Measurements from ENCODE around the gene TMEM74B. TPM values are rescaled to one million over a fixed set of nuclear protein-coding genes. Genes with fewer than 3 reads are reported as not detected.

The TMEM74B gene
- total and polyA plus RNA-seq, 12 donors: 1.5 to 17.5 (median 2.4) TPM

GRCh38 chr20:1198751-1199150 is 14.0 kb upstream of the TMEM74B start:
- no peaks in the 10 kb centered on the region for H3K36me3 ChIP-seq
- H3K4me3 ChIP-seq: no peak overlapping the region
- H3K4me1 ChIP-seq: peaks cover 0 to 18% (median 0%) of the 10 kb centered on the region in 9 donors
- ATAC-seq: no peak
- 85 to 91% methylated on average over 5 of the region's 5 CpGs for WGBS, 2 donors
- peaks cover 0 to 6% (median 0%) of the 10 kb centered on the region in 11 donors for H3K9me3 ChIP-seq
- intact Hi-C loops (cut with DNase I): loop anchor here in 2 of 10 donors (10.0 kb wide), 2 partner anchors 234 to 384 kb away; no protein-coding TSS in a partner anchor
- TF ChIP-seq CTCF (IDR thresholded peaks at IDR 0.05): no peak
- DNase-seq: no peak
- no peak overlapping the region for H3K27ac ChIP-seq
- H3K27me3 ChIP-seq: no peaks in the 10 kb centered on the region

GRCh38 chr20:1197801-1198200 is 13.0 kb upstream of the TMEM74B start:
- intact Hi-C loops (cut with DNase I): loop anchor here in 2 of 10 donors (10.0 kb wide), 2 partner anchors 233 to 383 kb away; no protein-coding TSS in a partner anchor
- no peak overlapping the region for H3K27ac ChIP-seq

GRCh38 chr20:1196634-1197033 is 11.9 kb upstream of the TMEM74B start:
- intact Hi-C loops (cut with DNase I): loop anchor here in 2 of 10 donors (10.0 kb wide), 2 partner anchors 232 to 382 kb away; no protein-coding TSS in a partner anchor
- H3K4me1 ChIP-seq: peaks cover 0 to 8% (median 0%) of the 10 kb centered on the region in 9 donors
- ATAC-seq (no peak), DNase-seq (no peak)
- 87 to 92% methylated on average over 2 of the region's 2 CpGs for WGBS, 2 donors
- TF ChIP-seq CTCF (IDR thresholded peaks at IDR 0.05): no peak
- H3K9me3 ChIP-seq: peaks cover 0 to 6% (median 0%) of the 10 kb centered on the region in 11 donors
- no peak overlapping the region for H3K27ac ChIP-seq
- no peaks in the 10 kb centered on the region for H3K36me3 ChIP-seq
- H3K4me3 ChIP-seq: no peak overlapping the region
- H3K27me3 ChIP-seq: no peaks in the 10 kb centered on the region

More at GRCh38 chr20:1197801-1198200, 13.0 kb upstream of the TMEM74B start:
- WGBS, 2 donors: 78 to 86% methylated on average over 7 of the region's 7 CpGs
- H3K9me3 ChIP-seq: peaks cover 0 to 6% (median 0%) of the 10 kb centered on the region in 11 donors
- ATAC-seq (no peak), DNase-seq (no peak)
- no peaks in the 10 kb centered on the region for H3K36me3 ChIP-seq
- no peak for TF ChIP-seq CTCF (IDR thresholded peaks at IDR 0.05)
- H3K4me3 ChIP-seq: no peak overlapping the region
- no peaks in the 10 kb centered on the region for H3K27me3 ChIP-seq
- peaks cover 0 to 9% (median 0%) of the 10 kb centered on the region in 9 donors for H3K4me1 ChIP-seq

GRCh38 chr20:1195226-1195625 is 10.4 kb upstream of the TMEM74B start:
- Histone ChIP-seq H3K4me1 (peaks cover 0 to 6% (median 0%) of the 10 kb centered on the region in 9 donors), H3K27ac (no peak overlapping the region), H3K9me3 (peaks cover 0 to 6% (median 0%) of the 10 kb centered on the region in 11 donors), H3K4me3 (no peak overlapping the region), H3K27me3 (no peaks in the 10 kb centered on the region), H3K36me3 (no peaks in the 10 kb centered on the region)
- DNase-seq (no peak), ATAC-seq (no peak)
- WGBS, 2 donors: 93% methylated on average over 1 of the region's 1 CpG
- no peak for TF ChIP-seq CTCF (IDR thresholded peaks at IDR 0.05)
- intact Hi-C loops (cut with DNase I): loop anchor here in 2 of 10 donors (10.0 kb wide), 2 partner anchors 230 to 380 kb away; no protein-coding TSS in a partner anchor
